Hippocampal formation (tissue), 2 donors: Measurements from ENCODE around the gene TK1.

Experiments
- DNase-seq, 2 donors: peaks; one replicate each; lab custom pipeline; 2025; lab: John Stamatoyannopoulos, UW

The TK1 gene, protein sequence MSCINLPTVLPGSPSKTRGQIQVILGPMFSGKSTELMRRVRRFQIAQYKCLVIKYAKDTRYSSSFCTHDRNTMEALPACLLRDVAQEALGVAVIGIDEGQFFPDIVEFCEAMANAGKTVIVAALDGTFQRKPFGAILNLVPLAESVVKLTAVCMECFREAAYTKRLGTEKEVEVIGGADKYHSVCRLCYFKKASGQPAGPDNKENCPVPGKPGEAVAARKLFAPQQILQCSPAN

GRCh38 chr17:78186692-78187595 lies at the start of gene TK1, which contains the start of gene AFMID:
TSS of gene TK1 (minus strand) at chr17:78187052. CDS start at chr17:78186994, 58 bp downstream.
TSS of gene AFMID (plus strand) at chr17:78187362. CDS start at chr17:78187371, 9 bp downstream.
- peak; percentile 94 to 95 for DNase-seq

DNA sequence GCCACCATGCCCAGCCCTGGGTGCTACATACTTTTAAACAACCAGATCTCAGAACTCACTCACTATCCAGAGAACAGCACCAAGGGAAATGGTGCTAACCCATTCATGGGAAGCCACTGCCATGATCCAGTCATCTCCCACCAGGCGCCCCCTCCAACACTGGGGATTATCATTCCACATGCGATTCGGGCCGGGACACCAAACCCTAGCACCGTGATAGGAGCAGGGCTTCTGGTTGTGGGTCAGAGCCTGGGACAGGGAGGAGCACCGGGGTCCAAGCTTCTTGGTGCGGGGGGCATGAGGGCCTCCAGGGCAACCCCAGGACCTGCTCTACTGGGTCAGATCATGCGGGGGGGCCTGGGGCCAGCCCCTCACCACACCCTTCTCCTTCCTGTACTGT lies 49.0 kb upstream of the TK1 start:
- no peak for DNase-seq

- peak; percentile 68 to 74 for DNase-seq
Measured at GRCh38 chr17:78235022-78235421, 48.2 kb upstream of the TK1 start.

DNA sequence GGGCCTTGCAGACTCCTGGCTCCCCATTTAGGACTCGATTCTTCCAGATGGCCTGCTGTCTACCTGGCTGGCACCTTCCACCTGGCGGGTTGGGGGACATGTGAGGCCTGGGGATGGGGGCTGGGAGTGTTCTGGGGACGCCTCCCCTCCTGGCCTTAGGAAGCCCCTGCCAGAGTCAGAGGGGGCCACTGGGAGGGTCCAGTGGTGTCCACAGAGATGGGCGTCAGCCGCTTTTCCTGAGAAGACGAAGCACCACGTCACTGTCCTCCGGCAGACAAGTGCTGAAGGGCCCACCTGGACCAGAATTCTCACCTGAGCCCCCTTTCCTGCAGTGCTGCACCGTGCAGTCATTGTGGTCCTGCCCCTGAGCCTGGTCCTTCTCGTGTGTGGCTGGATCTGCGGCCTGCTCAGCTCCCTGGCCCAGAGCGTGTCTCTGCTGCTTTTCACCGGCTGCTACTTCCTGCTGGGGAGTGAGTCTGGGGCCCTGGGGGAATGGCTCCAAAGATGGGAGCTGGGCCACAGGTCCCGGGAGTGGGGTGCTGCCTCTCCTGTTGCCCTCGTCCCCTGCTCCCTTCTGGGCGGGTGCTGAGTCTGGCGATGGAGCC lies 47.5 kb upstream of the TK1 start:
- DNase-seq: no peak

GRCh38 chr17:78233678-78234077 lies 46.8 kb upstream of the TK1 start:
- no peak for DNase-seq

DNA sequence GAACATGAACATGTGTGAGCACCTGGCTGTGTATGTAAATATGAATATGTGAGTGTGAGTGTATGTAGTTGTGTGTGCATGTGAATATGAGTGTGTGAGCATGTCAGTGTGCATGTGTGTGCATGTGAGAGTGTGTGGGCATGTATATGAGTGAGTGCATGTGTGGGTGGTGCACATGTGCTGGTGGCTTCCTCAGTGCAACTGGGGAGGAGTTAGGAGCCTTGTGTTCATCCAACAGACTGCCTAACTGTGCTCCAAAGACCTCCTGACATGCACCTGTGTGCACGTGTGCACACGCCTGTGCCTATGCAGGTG lies 46.0 kb upstream of the TK1 start:
- DNase-seq: no peak

DNA sequence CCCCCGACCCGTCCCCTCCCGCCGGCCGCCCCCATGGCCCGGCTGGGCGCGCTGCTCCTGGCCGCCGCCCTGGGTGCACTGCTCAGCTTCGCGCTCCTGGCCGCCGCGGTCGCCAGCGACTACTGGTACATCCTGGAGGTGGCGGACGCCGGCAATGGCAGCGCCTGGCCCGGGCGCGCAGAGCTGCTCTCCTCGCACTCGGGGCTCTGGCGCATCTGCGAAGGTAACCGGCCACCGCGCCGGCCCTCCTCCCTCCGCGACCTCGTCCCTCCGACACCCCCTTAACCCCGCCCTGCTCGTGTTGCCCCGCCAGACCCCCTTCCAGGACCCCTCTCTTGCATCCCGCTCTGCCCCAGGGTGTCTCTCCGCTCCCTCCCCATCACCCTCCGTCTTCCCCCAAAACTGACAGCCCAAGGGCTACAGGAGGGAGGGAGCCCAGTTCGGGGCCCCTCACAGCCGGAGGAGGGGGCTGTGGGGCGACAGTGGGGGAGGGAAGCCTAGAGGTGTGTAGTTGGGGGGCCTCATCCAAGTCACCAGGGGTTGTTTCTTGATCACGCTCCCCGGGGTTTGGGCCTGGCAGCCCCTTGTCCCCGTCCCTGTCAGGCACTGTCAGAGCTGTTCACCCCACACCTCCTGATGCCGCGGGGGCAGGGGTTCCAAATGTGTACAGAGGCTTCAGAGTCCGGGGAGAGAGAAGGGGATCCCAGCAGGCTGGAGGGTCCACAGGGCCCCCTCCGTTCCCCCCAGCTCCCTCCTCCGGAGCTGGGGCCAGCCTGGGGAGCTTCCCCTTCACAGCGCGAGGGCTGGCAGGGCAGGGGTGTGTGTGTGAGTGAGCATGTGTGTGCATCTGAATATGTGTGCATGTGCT lies 45.4 kb upstream of the TK1 start:
- no peak for DNase-seq

- peak in 1 of 2 donors; percentile 46 for DNase-seq
Measured at GRCh38 chr17:78230996-78231935, 44.4 kb upstream of the TK1 start, which contains the start of gene TMEM235. TSS of gene TMEM235 (plus strand) at chr17:78231631. CDS start at chr17:78232024, 393 bp downstream.

DNA sequence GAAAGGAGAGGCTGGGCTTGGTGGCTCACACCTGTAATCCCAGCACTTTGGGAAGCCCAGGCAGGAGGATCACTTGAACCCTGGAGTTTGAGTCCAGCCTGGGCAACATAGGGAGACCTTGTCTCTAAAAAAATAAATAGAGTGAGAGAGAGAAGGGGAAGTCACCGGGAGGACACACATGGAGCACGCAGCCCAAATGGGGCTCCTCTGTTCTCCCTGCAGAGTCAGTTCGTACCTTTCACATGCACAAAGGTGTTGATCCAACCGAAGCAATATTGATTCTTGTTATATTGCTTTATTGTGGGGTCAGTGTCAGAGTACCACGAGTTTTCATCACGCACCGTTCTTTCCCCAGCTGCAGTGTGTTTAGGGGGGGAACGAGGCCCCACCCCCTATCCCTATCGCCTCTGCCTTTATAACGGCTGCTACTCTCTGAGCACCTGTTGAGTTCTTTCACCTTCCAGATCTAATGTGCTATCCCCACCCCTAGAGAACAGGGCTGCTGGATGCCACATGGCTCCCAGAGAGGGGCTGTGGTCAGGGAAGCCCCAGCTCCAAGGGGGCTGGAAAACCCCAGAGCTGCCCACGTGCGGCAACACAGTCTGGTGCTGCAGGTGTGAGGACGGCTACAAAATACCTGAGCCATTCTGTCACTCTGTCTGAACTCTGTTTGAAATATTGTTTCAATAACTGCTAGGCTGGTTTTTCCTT lies 43.6 kb upstream of the TK1 start:
- DNase-seq: no peak

GRCh38 chr17:78228176-78228575 lies 41.3 kb upstream of the TK1 start:
- no peak for DNase-seq

DNA sequence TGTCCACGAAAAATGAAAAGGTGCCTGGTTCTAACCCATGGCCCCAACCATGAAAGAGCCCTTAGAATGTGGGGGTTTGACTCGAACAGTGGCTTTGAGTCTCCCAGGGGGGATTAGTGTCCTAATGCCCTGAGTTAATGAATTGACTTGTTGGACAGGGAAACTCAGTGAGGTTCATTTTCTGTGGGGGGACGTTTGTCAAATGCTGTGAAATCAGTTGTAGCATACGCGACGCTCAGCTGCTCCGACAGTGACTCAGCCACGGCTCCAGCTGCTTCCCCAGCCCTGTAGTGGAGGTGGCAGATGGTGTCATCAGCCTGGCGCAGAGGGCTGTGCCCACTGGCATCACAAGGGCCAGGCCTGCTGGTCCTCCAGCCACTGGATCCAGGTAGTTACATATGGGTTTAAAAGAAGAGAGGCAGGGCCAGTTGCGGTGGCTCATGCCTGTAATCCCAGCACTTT lies 40.6 kb upstream of the TK1 start:
- DNase-seq: no peak

DNA sequence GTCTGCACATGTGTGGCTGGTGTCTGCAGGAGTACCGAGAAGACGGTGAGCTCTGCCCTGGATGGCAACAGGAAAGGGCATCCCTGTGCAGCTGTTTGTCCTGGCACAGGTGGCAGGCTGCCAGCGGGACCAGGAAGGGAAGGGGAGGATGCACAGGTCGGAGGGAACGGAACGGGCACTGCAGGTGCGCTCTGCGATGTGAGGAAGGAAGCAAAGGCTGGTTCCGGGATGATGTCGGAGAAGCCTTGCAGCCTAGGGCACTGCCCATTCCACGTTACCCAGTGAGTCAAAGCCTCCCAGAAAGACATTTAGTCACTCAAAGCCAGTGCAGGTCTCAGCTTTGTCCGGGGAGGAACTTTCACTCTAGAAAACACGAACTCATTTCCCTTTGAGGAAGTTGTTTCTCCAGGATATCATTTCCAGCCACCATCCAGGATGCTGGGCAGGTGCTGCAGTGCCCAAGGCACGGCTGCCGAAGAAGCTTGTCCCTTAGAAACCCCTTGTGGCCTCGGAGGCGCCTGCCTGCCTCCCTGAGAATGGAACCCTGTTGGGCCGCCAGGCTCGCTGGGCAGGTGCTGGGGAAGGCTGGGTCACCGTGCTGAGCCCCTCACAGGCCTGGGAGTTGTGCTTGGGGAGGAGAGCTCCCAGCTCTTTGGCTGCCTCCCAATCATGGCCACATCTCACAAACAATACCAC lies 40.1 kb upstream of the TK1 start:
- DNase-seq: no peak

GRCh38 chr17:78226055-78226758 lies 39.4 kb upstream of the TK1 start:
- no peak for DNase-seq

GRCh38 chr17:78225088-78225865 lies 38.4 kb upstream of the TK1 start:
- DNase-seq: peak in 1 of 2 donors; percentile 53

- DNase-seq: peak; percentile 32 to 74
Measured at GRCh38 chr17:78224231-78225087, 37.6 kb upstream of the TK1 start.

DNA sequence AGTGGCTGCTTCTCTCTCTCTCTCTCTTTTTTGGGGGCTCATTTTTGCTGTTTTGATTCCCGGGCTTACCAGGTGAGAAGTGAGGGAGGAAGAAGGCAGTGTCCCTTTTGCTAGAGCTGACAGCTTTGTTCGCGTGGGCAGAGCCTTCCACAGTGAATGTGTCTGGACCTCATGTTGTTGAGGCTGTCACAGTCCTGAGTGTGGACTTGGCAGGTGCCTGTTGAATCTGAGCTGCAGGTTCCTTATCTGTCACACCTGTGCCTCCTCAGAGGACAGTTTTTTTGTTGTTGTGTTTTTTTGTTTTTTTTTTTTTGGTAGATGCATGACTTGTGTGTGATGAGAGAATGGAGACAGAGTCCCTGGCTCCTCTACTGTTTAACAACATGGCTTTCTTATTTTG lies 36.9 kb upstream of the TK1 start:
- no peak for DNase-seq

DNA sequence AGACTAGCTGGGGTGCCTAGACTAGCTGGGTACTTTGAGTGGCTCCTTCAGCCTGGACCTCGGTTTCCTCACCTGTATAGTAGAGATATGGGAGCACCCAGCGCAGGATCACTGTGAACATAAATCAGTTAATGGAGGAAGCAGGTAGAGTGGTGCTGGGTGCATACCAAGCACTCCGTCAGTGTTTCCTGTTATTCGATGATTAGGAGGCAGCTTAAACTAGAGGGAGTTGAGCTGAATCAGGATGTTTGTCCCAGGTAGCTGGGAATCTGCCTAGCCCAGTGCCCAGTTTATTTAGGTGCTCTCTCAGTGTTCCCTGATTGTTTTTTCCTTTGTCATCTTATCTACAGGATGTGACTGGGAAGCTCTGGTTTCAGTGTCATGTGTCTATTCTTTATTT lies 36.2 kb upstream of the TK1 start:
- DNase-seq: no peak
